WTC11 (cell line): ENCODE data around the gene UNC93B1.
"Not testable (repeated sequence)": the region's sequence is repeated elsewhere in the genome, so short reads cannot be mapped to it uniquely, and the experiment has no call there.

ENCODE experiments used
- MYBL2 ChIP-seq: sonication (generic); formaldehyde crosslinking; IDR thresholded peaks from 2 replicates; pipeline ENCODE4 v1.8.1; 2023; ENCODE audit warnings: mild to moderate bottlenecking, moderate library complexity, missing genetic modification reagents
- TF ChIP-seq, protein P1 (sequence below): fragments of 200-600 bp; IDR thresholded peaks from 2 replicates; pipeline ENCODE4 v1.8.0; 2022; ENCODE audit warnings: antibody characterized with exemption
- TF ChIP-seq, protein P2 (sequence below): sonication (generic); formaldehyde crosslinking; IDR thresholded peaks from 2 replicates; pipeline ENCODE4 v1.8.1; 2022; ENCODE audit warnings: low read depth, missing genetic modification reagents, borderline replicate concordance

DNA sequence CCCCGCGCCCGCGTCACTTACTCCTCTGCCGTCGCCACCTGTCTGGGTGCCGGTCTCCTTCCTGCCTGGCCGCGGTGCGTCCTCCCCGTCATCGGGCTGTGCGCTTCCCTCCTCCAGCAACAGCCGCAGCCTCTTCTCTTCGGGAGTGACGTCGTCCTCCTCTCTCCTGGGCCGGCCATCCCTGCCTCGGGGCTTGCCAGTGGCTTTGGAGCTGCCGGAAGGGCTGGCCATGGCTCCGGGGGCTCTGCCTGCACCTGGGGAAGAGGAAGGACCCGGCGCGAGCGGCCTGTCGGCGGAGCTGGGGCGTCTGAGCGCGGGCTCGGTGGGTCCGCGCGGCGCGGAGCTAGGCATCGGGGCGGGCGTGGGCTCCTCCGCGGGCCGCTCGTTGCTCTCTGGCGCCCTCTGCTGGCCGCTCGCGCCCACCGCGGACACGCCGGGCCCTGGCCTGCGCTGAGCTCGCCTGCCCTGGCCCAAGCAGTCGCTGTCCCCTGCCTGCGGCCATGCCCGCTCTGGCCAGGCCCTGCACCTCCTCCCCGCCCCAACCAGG is 48.4 kb downstream of the UNC93B1 start:
- TF ChIP-seq, protein P1, sequence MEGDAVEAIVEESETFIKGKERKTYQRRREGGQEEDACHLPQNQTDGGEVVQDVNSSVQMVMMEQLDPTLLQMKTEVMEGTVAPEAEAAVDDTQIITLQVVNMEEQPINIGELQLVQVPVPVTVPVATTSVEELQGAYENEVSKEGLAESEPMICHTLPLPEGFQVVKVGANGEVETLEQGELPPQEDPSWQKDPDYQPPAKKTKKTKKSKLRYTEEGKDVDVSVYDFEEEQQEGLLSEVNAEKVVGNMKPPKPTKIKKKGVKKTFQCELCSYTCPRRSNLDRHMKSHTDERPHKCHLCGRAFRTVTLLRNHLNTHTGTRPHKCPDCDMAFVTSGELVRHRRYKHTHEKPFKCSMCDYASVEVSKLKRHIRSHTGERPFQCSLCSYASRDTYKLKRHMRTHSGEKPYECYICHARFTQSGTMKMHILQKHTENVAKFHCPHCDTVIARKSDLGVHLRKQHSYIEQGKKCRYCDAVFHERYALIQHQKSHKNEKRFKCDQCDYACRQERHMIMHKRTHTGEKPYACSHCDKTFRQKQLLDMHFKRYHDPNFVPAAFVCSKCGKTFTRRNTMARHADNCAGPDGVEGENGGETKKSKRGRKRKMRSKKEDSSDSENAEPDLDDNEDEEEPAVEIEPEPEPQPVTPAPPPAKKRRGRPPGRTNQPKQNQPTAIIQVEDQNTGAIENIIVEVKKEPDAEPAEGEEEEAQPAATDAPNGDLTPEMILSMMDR, result peak; percentile 87
- TF ChIP-seq, protein P2, sequence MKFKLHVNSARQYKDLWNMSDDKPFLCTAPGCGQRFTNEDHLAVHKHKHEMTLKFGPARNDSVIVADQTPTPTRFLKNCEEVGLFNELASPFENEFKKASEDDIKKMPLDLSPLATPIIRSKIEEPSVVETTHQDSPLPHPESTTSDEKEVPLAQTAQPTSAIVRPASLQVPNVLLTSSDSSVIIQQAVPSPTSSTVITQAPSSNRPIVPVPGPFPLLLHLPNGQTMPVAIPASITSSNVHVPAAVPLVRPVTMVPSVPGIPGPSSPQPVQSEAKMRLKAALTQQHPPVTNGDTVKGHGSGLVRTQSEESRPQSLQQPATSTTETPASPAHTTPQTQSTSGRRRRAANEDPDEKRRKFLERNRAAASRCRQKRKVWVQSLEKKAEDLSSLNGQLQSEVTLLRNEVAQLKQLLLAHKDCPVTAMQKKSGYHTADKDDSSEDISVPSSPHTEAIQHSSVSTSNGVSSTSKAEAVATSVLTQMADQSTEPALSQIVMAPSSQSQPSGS, result not testable (repeated sequence)
- not testable (repeated sequence) for TF ChIP-seq MYBL2 (CRISPR knock-in tag)
